GM23248 (cell line): ENCODE results near the gene DNAAF8.

Experiments used
- EZH2 ChIP-seq: fragments of 200-600 bp; sonication (generic); IDR thresholded peaks from 2 replicates; pipeline ENCODE4 v1.6.1; 2018; ENCODE audit warnings: antibody characterized with exemption, mild to moderate bottlenecking; ENCODE audit not compliant: insufficient read depth, poor library complexity, severe bottlenecking
- EZH2phosphoT487 ChIP-seq: fragments of 200-600 bp; sonication (generic); IDR thresholded peaks from 2 replicates; pipeline ENCODE4 v1.6.1; 2018; ENCODE audit warnings: antibody characterized with exemption, moderate library complexity, mild to moderate bottlenecking, low read depth; ENCODE audit not compliant: insufficient read depth

DNA sequence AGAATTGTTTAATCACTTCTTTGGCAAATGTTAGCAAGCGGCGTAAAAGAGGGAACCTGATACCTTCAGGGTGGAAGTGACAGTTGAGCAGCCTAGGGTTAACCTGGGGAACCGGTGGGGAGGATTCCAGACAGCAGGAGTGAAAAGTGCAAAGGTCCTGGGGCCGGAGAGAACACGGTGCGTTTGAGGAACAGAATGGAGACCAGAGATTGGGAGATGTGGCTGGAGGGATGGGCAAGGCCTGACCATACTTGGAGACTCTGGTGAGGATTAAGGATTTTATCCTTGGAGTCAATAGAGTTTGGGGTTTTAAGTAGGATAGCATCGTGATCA lies 34.9 kb downstream of the DNAAF8 start:
- TF ChIP-seq EZH2: no peak
- no peak for TF ChIP-seq EZH2phosphoT487
